Esophagus (tissue), 2 donors: ENCODE results near the gene NUB1. TPM values are rescaled to one million over a fixed set of nuclear protein-coding genes. Genes with fewer than 3 reads are reported as not detected.

Experiments used
- H3K27ac ChIP-seq, 2 donors: one replicate each; pipeline ENCODE4 v1.5.1; 2013; ENCODE audit warnings: low read depth in 2 of 2, mild to moderate bottlenecking in 2 of 2, inconsistent platforms in 1 of 2, low read length in 1 of 2, moderate library complexity in 1 of 2
- H3K27me3 ChIP-seq, 2 donors: one replicate each; pipeline ENCODE4 v1.6.1; 2013; ENCODE audit warnings: low read length in 2 of 2, control low read depth in 1 of 2, mild to moderate bottlenecking in 1 of 2; ENCODE audit not compliant: insufficient read depth in 2 of 2, control insufficient read depth in 1 of 2
- H3K36me3 ChIP-seq, 2 donors: one replicate each; pipeline ENCODE4 v1.6.1; 2013; ENCODE audit warnings: low read length in 1 of 2; ENCODE audit not compliant: control insufficient read depth in 2 of 2, insufficient read depth in 2 of 2
- H3K4me1 ChIP-seq, 2 donors: one replicate each; pipeline ENCODE4 v1.6.1; 2013; ENCODE audit warnings: low read length in 1 of 2; ENCODE audit not compliant: control insufficient read depth in 2 of 2, insufficient read depth in 2 of 2
- H3K4me3 ChIP-seq, 2 donors: one replicate each; pipeline ENCODE4 v1.5.1; 2013; ENCODE audit warnings: low read length in 2 of 2, mild to moderate bottlenecking in 2 of 2, low read depth in 1 of 2, moderate library complexity in 1 of 2
- H3K9me3 ChIP-seq, 2 donors: one replicate each; pipeline ENCODE4 v1.6.1; 2013; ENCODE audit warnings: mild to moderate bottlenecking in 2 of 2, low read depth in 1 of 2, low read length in 1 of 2, moderate library complexity in 1 of 2; ENCODE audit not compliant: control insufficient read depth in 2 of 2, insufficient read depth in 1 of 2
- WGBS, 2 donors: extraction: QIAGEN DNeasy Blood & Tissue Kit; methylation state at CpG; one replicate each; pipeline ENCODE4 v1.1.7; 2013; 5-methylcytosine and 5-hydroxymethylcytosine counted together
- polyA plus RNA-seq, 2 donors: library from polyadenylated mRNA; stranded (reverse); fragments of 200-250 nt; gene quantifications; one replicate each; pipeline ENCODE4 v1.2.3, GENCODE V29; 2013
- donor health status: healthy with polysubstance abuse.
- donor health status: Bipolar disorder and iron deficiency.

NUB1 gene
- polyA plus RNA-seq, 2 donors = 12.1 to 15.5 TPM

DNA sequence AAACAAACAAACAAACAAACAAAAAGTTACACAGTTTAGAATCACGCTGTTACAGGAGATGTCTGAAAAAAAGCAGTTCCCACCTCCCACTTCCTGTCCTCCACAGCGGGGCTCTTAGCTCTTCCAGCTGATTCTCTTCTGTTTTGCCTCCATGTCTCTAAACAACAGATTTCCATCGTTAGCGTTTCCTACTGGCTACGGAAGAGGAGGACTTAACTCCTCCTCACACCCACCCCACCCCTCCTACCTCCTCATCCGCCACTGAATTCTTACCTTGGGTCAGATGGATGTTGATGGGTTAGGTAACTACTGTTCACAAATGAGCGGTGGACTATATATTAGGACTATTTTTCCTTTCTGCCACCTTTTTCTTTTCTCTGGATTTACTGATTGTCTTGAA, 36.8 kb upstream of the NUB1 start:
- Histone ChIP-seq H3K36me3 (no peaks in the 10 kb centered on the region), H3K4me3 (no peak overlapping the region), H3K9me3 (peaks cover 0 to 1% of the 10 kb centered on the region in 2 donors), H3K27ac (no peak overlapping the region), H3K4me1 (peaks cover 3 to 4% of the 10 kb centered on the region in 2 donors), H3K27me3 (peaks cover 0 to 3% of the 10 kb centered on the region in 2 donors)
- WGBS, 2 donors = 21 to 23% methylated on average over 7 of the region's 7 CpGs

DNA sequence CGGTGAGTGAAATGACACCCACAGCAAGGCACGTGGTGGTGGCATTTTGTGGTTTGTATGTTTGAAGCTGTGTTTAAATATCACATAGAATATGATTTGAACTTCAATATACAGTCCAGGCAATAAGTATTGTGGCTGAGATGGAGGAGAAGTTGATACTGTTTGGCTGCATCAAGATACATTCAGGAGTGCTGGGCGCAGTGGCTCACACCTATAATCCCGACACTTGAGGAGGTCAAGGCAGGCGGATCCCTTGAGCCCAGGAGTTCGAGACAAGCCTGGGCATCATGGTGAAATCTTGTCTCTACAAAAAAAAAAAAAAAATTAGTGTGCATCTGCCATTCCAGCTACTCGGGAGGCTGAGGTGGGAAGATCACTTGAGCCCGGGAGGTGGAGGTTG, 35.2 kb upstream of the NUB1 start:
- Histone ChIP-seq H3K36me3 (no peaks in the 10 kb centered on the region), H3K9me3 (peaks cover 1 to 3% of the 10 kb centered on the region in 2 donors), H3K27ac (no peak overlapping the region), H3K27me3 (peaks cover 0 to 3% of the 10 kb centered on the region in 2 donors), H3K4me3 (no peak overlapping the region), H3K4me1 (peaks cover 3 to 4% of the 10 kb centered on the region in 2 donors)
- 76 to 77% methylated on average over 8 of the region's 8 CpGs for WGBS, 2 donors

- peaks cover 0 to 3% of the 10 kb centered on the region in 2 donors for H3K27me3 ChIP-seq
- WGBS, 2 donors = 68 to 80% methylated on average over 3 of the region's 3 CpGs
- H3K36me3 ChIP-seq = no peaks in the 10 kb centered on the region
- peaks cover 3 to 4% of the 10 kb centered on the region in 2 donors for H3K4me1 ChIP-seq
- no peak overlapping the region for H3K4me3 ChIP-seq
- no peak overlapping the region for H3K27ac ChIP-seq
- H3K9me3 ChIP-seq = peaks cover 3 to 5% of the 10 kb centered on the region in 2 donors
These were observed 34.8 kb upstream of the NUB1 start for GRCh38 chr7:151306860-151307259.

GRCh38 chr7:151307536-151307935, 34.1 kb upstream of the NUB1 start:
- no peak overlapping the region for H3K4me3 ChIP-seq
- H3K27ac ChIP-seq = no peak overlapping the region
- 76 to 80% methylated on average over 7 of the region's 7 CpGs for WGBS, 2 donors
- H3K36me3 ChIP-seq = no peaks in the 10 kb centered on the region
- peaks cover 0 to 3% of the 10 kb centered on the region in 2 donors for H3K27me3 ChIP-seq
- peaks cover 3 to 4% of the 10 kb centered on the region in 2 donors for H3K4me1 ChIP-seq
- H3K9me3 ChIP-seq = peaks cover 3 to 7% of the 10 kb centered on the region in 2 donors

- no peak overlapping the region for H3K4me3 ChIP-seq
- H3K27me3 ChIP-seq = peaks cover 0 to 3% of the 10 kb centered on the region in 2 donors
- peaks cover 3 to 7% of the 10 kb centered on the region in 2 donors for H3K9me3 ChIP-seq
- WGBS, 2 donors = 89 to 93% methylated on average over 6 of the region's 6 CpGs
- no peaks in the 10 kb centered on the region for H3K36me3 ChIP-seq
- no peak overlapping the region for H3K27ac ChIP-seq
- peaks cover 3 to 4% of the 10 kb centered on the region in 2 donors for H3K4me1 ChIP-seq
These were observed 33.4 kb upstream of the NUB1 start for GRCh38 chr7:151308256-151308655.

DNA sequence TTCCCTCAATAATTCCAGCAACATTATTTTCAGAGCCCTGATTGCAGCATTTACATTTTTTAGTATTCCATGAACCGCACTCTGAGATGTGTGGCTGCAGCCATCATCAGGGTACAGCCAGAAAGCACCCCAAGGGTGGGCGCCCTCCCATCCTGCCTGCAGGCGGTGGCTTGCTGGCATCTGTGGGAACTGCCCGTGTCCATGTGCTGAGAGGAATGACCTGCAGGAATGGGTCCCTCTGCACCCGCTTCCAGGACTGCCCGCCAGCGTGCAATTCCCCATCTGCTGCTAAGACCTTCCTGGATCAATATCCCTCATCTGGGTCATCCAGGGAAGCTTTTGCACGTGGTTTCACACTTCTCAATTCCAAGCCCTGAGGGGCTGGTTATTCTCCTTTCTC, 32.8 kb upstream of the NUB1 start:
- WGBS, 2 donors = 80 to 87% methylated on average over 8 of the region's 8 CpGs
- H3K27me3 ChIP-seq = peaks cover 0 to under 1% of the 10 kb centered on the region in 2 donors

DNA sequence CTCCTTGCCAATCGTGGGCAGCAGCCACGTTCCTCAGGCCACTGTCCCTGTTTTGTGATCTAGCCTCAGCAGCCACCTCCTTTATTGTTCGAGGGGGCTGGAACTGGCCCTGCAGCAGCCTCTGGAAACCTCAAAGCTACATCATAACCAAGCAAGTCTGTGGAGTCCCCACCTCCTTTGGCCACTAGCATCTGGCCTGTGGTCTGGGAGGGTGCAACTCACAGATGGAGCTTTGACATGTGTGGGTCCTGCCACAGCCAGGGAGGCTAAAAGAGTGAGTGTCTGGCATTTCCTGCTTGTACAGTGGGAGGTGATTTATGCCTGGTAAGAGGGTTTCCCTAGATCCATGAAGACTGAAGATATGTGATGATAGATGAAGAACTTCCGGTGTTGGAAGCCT, 32.3 kb upstream of the NUB1 start:
- Histone ChIP-seq H3K36me3 (no peaks in the 10 kb centered on the region), H3K4me1 (peaks cover 0 to 3% of the 10 kb centered on the region in 2 donors), H3K27me3 (no peaks in the 10 kb centered on the region), H3K4me3 (no peak overlapping the region), H3K9me3 (peaks cover 3 to 7% of the 10 kb centered on the region in 2 donors), H3K27ac (no peak overlapping the region)
- 44 to 48% methylated on average over 4 of the region's 4 CpGs for WGBS, 2 donors

More for the DNA sequence above, 32.8 kb upstream of the NUB1 start:
- H3K4me1 ChIP-seq = peaks cover under 1% of the 10 kb centered on the region in 2 donors
- peaks cover 3 to 7% of the 10 kb centered on the region in 2 donors for H3K9me3 ChIP-seq
- no peaks in the 10 kb centered on the region for H3K36me3 ChIP-seq
- H3K27ac ChIP-seq = no peak overlapping the region
- H3K4me3 ChIP-seq = no peak overlapping the region

DNA sequence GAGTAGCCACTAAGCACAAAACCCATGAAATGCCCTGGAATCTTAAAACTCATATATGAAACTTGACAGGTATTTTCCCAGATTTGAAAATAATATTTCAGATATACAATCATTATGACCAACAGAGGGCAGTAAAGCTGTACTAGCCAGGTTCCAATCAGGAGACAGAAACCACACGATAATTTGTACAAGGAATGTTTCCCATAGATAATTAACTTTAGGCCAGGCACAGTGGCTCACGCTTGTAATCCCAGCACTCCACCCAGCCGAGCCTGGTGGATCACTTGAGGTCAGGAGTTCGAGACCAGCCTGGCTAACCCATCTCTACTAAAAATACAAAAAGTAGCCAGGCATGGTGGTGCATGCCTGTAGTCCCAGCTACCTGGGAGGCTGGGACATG, 31.0 kb upstream of the NUB1 start:
- no peaks in the 10 kb centered on the region for H3K27me3 ChIP-seq
- peaks cover 0 to 3% of the 10 kb centered on the region in 2 donors for H3K4me1 ChIP-seq
- peaks cover 3 to 7% of the 10 kb centered on the region in 2 donors for H3K9me3 ChIP-seq
- no peak overlapping the region for H3K27ac ChIP-seq
- no peak overlapping the region for H3K4me3 ChIP-seq
- 44 to 46% methylated on average over 4 of the region's 4 CpGs for WGBS, 2 donors
- H3K36me3 ChIP-seq = no peaks in the 10 kb centered on the region

DNA sequence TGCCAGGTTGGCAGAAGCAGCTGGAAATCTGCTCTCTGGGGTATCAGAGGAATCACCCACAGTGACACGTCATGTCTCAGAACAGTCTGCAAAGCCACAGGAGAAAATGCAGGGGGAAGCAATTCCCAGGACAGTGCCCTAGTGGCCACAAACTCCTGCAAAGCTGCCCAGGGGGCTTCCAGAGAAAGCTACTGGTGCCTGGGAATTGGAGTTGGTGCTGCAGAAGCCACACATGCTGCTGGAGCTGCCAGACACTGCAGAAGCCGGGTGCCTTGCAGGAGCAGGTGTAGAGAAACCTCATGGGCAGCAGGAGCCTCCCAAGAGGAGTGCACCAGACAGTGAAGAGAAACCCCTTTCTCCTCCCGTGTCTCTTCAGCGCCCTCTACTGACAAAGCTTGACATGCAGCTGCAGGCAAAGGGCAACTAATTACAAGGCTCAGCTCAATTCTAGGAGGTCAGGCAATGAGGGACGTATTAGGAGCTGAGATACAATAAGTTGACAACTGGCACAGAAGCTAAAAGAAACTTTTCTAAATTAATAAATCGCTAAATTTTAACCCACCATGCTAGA, 30.2 kb upstream of the NUB1 start:
- Histone ChIP-seq H3K4me1 (peaks cover 0 to 3% of the 10 kb centered on the region in 2 donors), H3K27me3 (no peaks in the 10 kb centered on the region), H3K27ac (no peak overlapping the region), H3K9me3 (peaks cover 3 to 7% of the 10 kb centered on the region in 2 donors), H3K4me3 (no peak overlapping the region), H3K36me3 (no peaks in the 10 kb centered on the region)
- WGBS, 2 donors = 66 to 72% methylated on average over 6 of the region's 6 CpGs

GRCh38 chr7:151312356-151312755, 29.3 kb upstream of the NUB1 start:
- H3K9me3 ChIP-seq = peaks cover 3 to 7% of the 10 kb centered on the region in 2 donors
- H3K27me3 ChIP-seq = no peaks in the 10 kb centered on the region
- WGBS, 2 donors = 91 to 93% methylated on average over 6 of the region's 6 CpGs
- H3K4me1 ChIP-seq = peaks cover 0 to 3% of the 10 kb centered on the region in 2 donors
- no peak overlapping the region for H3K4me3 ChIP-seq
- no peak overlapping the region for H3K27ac ChIP-seq
- no peaks in the 10 kb centered on the region for H3K36me3 ChIP-seq
